Measurements from ENCODE around the gene GIMAP2.

DNA sequence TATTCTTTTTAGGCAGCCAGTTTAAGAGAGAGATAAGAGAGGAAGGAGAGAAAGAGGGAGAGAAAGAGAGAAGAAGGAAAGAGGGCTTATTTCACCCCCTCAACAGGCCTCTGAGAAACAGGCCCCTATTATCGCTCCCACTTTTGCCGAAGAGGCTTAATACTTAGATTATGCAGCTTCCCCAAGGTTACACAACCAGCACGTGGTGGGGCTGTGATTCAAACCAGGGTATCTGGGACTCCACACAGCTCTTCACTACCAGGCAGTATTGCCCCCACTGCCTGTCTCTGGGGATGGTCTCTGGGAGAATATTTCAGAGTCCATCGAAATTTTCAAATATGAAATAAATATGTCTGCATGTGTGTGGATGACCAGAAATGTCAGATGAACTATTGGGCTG is 33.9 kb downstream of the GIMAP2 start:
- TF ChIP-seq CTCF (IDR thresholded peaks at IDR 0.05; ENCODE audit: low read length): no peak
- no peak for TF ChIP-seq EZH2 (IDR thresholded peaks at IDR 0.05; ENCODE audit: borderline replicate concordance, low read length)

Data from OCI-LY1 (cell line).